Islet precursor cell (in vitro differentiated cells): ENCODE data around the gene CEP295NL.
"Not testable (repeated sequence)": the region's sequence is repeated elsewhere in the genome, so short reads cannot be mapped to it uniquely, and the experiment has no call there.

Experiments used
- DNase-seq: peaks from one replicate; pipeline ENCODE4 v3.0.0-alpha.2; 2018

CEP295NL gene

DNA sequence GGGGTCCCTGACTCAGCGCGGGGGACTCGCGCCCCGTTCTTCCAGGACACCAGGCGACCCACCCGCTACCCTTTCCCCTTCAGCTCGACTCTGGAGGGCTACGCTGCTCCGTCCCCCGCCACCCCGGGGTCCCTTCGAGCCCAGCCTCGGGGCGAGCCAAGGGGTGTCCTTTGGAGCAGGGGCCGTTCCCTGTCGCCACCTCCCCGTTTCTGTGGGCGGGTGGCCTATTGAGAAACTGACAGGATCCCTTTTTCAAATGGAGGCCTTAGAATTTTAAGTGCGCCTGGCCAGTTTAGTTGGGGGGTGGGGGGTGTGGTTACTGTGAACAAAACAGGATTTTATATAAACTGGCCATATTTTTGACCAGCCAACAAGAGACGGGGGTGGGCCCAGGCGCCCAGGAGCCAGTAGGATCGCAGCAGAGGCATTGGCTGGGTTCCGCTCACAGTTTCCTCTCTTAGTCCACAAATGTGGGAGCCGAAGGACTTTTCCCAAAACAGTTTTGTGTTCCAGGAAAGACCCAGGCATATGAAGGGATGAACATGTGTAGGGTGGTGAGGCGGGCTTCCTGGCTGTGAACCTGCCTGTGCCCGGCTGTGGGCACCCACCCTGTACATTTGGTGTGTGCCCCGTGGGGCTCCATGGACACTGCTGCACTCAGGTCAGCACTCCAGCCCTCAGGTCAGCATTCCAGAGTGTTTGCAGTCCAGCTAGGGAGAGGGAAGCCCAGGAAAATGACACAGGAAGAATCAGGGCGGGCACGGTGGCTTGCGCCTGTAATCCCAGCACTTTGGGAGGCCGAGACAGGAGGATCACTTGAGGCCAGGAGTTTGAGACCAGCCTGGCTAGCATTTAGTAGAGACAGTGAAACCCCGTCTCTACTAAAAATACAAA, 22.9 kb upstream of the CEP295NL start:
- DNase-seq, result peak; percentile 78

DNA sequence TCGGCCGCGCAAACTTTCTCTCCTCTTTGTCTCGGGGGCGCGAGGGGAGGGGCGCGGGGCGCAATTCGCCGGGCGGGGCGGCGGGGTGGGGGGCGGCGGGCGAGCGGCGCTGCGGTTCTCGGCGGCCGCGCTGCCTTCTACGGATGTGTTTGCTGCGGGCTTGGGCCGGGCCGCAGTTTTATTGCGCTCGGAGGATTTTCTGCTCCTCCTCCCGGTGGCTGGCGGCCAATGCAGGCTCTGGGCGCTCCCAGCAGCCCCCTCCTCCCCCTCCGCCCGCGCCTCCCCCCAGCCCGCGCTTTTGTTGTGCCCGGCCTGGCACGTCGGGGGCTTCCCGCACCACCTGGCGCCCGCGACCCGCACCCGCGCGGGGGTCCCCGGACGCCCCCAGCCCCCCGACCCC, 22.2 kb upstream of the CEP295NL start, which contains the start of gene TIMP2:
Gene TIMP2, minus strand, starts transcription at position 154 of the 400 bp plus-strand sequence. CDS start 299 bp downstream, outside the sequence.
- DNase-seq, result peak; percentile 95

DNA sequence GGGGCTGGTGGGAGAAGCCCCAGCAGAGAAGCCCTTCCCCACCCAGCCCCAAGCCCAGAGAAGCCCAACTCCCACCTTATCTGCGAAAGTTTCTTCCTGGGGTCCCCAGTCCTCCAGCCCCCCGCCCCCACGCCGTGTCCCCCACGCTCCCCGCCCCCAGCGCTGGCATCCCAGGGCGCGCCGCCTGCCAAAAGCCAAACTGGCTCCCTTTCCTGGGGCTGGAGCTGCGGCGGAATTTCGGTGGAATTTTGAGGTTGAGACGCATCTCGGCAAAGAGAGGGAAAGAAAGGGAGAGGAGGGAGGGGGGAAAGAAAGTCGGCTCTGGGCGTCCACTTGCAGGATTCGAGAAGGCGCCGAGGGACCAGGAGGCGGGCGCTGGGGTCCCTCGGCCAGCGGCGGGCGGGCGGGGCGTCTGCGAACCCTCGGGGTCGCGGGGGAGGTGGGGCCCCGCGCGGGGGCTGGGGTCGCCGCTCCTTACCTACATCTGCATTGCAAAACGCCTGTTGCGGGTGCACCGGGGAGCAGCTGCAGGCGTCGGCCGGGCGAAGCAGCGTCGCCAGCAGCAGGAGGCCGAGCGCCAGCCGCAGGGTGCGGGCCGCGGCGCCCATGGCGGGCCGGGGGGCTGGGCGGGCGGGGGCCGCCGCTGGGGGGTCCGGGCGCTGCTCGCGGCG, 21.6 kb upstream of the CEP295NL start:
- peak; percentile 79 for DNase-seq

DNA sequence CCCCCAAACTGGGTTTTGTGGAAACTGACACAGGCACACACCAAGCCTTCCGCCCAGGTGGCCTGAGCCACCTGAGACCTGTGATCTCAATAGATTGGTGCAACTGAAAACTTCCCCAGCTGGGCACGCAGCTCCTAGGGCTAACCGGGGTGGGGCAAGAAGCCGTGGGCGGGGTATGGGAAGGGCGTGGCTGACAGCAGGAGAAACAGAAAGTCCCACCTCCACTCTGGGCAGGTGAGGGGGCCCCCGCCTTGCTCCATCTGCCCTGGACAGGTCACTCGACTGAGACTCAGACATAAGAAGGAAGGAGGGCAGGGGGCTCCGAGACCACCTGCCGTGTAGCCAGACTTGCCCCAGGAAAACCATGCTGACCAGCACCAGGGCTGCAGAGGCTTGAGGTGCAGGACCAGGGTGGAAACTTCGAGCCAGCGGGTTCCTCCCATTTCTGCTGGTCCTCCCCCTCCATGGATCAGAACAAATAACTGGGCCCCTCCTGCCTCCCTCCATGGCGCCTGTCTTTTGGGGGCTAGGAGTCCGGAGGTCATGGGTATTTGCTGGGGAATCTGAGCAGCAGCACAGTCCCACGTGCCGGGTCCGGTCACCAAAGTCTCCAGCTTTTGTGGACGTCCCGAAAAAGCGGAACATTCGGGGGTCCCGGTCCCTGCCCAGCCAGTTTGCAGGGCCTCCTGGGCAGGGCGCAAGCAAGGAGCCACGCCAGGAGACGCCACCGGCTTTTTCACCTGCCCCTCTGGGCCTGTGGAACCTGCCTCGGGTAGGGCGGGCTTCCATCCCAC, 20.9 kb upstream of the CEP295NL start:
- DNase-seq, result peak; percentile 88

DNA sequence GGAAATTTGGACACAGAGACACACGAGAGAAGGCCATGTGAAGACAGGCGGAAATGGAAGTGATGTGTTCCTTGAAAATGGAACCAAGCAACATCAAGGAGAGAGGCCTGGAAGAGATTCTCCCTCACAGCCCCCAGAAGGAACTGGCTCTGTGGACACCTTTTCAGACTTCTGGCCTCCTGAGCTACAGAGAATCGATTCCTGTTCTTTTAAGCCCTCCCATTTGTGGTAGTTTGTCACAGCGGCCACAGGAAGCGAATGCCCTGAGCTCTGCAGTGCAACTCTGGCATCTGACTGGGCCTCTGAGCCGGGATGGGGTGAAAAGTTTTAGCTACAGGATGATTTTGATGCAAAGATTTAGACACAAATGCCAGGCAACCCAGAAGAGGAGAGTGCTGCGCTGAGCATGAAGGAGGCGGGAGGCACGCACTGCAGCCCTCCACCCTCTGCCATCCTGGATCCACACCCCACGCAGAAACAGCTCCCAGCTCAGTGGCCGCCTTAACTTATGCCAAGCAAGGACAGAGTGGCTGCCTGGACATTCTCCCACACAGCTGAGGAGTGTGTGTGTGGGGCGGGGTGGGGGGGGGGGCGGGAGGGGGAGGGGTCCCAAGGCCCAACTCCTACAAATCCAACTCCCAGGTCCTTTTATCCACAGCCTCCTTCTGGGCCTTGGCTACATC, 20.0 kb upstream of the CEP295NL start:
- peak; percentile 56 for DNase-seq

DNA sequence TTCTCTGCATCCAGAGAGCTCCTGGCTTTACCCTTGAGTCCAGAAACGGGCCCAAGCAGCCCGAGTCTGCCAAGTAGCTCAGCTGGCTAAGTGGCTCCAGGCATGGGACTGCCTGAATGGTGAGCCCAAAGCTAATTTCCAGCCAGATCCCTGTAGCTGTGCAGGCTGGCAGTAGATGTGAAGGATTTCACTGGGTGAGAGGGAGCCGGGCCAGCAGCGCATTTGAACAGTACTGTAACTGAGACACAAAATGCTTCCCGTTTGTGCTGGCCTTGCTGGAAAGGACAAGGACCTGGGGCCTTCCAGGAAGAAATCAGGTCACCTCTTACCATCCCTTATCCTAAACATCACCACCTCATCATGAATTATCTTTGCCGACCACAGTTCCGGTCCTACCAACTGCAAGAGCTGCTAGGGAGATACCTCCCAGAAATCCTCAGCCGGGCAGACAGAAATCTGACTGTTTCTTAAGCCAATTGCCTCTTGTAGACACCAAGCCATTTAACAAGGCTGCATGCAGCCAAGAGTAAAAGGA, 18.5 kb upstream of the CEP295NL start:
- peak; percentile 58 for DNase-seq

DNA sequence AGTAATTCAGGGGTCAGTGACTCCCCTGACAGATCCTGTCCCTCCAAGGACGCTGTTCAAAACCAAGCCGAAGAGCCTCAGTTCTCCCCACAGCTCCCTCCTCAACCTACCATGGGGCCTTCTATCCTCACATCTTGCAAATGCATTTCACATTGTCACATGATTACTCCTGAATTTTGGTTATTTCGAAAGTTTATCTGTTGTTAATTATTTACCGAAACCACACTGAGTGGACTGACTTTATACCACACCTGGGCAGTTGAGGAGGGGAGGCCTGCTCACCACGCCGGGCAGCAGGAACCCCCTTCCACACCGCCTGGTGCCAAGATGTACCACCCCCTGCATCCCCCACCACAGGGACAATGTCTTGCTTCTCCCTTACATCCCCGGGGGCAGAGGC, 17.5 kb upstream of the CEP295NL start:
- no peak for DNase-seq

DNA sequence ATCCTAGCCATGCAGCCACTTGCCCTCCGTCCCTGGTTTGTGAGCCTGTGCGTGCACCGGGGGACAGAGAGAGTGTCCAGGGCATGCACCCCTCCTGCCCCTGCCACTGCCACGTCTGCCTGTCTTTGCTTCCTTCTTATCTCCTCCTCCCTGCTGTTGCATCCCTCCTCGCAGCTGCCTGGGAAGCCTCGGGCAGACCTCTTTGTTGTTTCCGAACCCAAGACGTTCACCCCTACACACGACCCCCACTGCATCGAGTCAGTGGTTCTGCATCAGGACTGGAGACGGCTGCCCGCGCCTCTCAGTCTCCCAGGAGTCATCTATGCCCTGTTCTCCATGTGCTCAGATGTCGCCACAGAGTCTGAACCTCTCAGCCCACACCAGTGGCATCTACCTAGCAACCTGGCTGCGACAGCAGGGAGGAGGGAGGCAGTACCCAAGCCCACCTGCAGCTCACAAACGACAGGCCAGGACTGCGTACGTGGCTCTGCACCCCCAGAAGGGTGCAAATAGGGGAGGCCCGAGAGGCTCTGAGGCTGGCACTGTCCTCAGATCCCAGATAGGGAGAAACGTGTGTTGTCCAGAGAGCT, 17.0 kb upstream of the CEP295NL start:
- DNase-seq, result peak; percentile 54

DNA sequence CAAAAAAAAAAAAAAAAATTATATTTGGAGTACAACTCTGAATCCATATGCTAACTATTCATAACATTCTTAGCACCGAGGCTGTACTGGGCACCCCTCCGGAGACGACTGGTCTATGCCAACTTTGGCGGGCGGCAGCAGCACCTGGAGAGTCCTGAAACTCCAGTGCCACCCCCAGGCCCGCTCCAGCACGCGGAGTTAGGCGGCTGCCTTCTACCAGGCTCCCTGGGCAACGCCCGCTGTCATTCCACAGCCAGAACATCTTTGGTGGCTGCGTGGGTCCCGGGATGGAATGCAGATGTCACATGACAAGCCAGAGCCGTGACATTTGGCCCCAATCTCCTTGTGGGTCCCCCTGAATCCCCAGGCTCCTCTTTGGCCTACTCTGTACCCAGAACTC, 16.0 kb upstream of the CEP295NL start:
- DNase-seq, result no peak

DNA sequence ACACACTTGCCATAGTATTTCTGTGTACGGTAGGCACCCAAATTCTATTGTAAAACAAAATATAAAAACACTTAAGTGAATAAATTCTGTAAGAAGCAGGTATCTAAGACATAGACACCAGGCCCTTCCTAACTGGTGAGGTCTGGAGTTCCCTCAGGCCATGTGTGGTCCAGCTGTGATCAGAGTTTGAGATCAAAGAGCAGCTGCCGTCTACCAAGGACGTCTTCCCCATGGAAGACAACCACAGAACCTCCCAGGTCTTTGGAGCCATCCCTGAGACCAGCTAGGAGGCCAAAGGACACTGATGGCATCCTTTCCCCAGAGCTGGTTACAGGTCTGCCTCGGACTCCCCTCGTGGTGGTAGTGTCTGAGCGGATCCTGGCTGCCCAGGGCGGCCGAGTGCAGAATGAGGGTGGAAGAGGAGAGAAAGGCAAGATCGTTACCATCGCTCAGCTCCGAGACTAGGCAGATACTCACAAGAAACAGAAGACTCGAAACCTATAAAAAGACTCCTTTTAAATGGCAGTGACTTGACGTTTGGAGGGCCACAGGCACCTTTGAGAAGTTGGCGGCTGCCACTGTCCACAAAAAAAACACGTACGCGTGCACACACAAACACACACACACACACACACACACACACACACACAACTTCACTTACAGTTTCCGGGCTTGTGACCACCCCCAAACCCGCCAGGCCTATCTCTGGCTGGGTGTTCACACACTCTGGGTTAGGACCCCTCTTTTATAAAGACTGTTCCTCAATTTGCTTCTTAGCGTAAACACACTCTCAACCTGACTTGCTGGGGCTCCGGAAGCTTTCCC, 14.7 kb upstream of the CEP295NL start:
- DNase-seq, result no peak

DNA sequence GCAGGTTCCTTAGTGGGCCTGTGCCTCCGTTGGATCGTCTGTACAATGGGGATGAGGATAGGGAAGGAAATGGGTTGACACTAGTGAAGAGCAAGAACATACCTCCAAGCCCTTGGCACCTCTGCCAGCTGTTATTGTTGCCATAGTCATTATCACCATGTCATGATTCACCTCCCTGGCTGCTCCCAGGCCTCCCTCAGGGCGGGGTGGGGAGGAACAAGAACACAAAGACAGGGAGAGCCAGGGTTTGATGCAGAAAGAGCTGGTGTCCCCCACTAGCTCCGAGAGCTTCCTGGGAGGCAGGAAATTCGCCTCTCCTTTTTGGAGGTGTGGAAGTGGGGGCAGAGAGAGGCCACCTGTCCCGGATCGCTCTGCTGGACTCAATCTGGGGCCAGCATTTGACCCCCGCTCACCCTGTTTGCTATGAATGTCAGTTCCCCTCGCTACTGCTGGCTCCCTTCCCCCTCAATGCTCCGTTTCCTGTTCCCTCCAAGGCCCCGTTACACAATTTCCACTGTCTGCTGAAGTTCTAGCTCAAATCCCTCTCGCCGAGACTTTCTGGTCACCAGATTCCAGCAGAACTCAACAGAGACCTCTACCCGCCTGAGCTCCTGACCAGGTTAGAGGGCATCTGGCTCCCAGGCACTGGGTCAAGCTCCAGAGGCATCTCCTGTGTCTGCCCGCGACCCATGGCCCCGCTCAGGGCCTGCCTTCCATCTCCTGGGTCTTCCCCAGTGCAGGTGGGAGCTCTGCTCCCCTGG, 13.1 kb upstream of the CEP295NL start:
- no peak for DNase-seq

DNA sequence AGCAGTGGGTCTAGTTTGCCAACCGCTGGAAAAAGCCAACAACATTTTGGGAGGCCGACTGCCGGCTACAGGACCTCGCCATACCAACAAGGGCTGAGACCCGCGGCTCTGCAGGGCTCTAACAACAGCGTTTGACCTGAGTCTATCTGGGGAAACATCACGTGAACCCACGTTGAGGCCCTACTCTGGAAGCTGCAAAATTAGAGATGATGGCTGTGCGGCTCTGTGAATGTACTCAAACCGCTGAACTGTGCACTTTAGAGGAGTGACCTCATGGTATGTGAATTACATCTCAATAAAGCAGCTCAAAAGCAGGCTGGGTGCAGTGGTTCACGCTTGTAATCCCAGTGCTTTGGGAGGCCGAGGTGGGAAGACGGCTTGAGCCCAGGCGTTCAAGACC, 10.1 kb upstream of the CEP295NL start:
- no peak for DNase-seq

DNA sequence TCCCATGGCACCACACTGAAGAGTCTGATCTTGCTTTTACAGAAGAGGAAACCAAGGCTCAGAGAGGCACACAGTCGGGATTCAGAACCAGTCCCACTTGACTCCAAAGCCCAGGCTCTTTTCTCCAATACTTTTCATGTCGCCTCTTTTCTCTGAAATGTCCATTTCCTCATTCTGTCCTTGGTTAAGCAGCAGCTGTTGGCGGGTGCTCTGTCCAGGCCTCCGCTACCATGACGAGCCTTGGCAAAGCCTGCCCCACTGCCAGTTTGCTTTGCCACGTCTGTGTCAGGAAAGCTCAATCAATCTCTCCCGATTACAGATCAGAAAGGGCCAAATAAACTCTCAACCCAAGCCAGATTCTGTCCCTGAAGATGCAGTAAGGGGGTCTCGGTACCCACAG, 9.1 kb upstream of the CEP295NL start:
- DNase-seq, result no peak

DNA sequence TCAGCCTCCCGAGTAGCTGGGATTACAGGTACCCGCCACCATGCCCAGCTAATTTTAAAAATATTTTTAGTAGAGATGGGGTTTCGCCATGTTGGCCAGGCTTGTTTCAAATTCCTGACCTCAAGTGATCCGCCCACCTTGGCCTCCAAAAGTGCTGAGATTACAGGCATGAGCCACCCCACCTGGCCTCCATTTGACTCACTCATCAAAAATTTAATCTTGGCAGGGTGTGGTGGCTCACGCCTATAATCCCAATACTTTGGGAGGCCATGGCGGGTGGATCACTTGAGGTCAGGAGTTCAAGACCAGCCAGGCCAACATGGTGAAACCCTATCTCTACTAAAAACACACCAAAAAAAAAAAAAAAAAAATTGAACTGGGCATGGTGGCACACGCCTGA, 8.5 kb upstream of the CEP295NL start:
- DNase-seq, result not testable (repeated sequence)

DNA sequence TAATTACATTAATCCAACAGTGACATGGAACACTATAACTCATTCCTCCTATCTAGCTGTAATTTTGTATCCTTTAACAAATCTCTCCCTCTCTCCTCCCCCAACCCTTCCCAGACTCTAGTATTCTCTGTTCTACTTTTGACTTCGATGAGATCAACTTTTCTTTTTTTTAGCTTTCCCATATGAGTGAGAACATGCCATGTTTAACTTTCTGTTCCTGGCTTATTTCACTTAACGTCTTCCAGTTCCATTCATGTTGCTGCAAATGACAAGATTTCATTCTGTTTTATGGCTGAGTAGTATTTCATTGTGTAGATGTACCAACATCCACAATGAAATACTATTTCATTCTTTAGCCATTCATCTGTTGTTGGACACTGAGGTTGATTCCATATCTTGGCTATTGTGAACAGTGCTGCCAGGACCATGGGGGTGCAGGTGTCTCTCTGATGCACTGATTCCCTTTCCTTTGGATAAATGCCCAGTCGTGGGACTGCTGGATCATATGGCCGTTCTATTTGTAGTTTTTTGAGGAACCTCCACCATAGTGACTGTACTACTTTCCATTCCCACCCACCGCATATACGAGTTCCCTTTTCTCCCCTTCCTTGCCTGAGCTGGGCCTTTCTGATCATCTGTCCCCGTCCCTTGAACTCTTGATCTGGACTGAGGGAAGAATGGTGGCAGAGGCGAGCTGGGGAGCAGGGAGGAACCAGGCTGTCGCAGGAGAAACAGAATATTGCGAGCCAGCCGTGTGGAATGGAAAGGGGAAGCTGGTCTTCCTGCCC, 7.7 kb upstream of the CEP295NL start:
- no peak for DNase-seq

DNA sequence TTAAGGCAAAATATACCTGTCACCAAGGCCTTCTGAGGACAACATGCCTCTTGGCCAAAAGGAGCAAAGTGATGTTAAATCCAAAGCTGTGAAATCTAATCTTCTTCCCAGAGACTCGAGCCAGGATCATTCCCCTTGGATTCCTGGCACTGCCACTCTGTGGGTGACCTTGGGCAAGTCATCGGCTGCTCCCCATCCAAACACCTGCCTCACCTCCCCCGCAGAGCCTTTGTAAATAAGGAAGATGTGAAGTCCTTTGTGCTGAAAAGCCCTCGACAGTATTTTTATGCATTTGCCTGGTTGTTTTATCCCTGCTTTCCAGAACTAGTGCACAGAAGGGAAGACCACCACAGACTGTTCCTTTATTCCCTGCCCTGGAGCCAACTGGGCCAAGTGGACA, 5.4 kb upstream of the CEP295NL start:
- no peak for DNase-seq

DNA sequence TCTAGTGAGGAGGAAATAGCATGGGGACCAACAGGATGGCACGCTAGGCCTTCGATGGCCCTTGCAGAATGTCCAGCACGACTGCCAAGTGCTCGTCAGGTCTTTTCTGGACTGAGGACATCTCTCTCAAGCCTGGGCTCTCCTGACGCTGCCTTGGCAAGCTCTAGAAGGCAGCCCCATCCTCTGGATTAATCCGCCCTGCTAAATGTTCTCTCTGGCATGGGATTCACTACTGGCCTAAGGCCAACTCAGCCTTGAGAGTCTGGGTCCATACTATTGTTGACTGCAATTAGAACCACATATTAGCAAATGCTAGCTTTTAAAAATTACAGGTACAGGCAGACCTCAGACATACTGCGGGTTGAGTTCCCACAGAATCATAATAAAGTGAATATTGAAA, 2.5 kb upstream of the CEP295NL start:
- no peak for DNase-seq

DNA sequence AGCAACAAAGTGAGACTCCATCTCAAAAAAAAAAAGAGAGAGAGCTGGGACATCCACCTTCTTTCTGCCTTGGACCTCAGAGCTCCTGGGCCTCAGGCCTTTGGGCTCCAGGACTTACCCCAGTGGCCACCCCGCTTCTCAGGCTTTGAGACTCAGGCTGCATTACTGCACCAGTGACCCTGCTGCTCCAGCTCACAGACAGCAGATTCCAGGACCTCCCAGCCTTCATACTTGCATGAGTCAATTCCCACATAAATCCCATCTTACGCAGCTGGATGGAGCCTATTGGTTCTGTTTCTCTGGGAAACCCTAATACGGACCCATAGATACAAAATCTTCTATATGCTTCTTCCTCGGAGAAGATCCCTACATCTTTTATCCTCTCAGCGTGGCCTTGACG, 2.1 kb upstream of the CEP295NL start:
- DNase-seq, result peak; percentile 61

DNA sequence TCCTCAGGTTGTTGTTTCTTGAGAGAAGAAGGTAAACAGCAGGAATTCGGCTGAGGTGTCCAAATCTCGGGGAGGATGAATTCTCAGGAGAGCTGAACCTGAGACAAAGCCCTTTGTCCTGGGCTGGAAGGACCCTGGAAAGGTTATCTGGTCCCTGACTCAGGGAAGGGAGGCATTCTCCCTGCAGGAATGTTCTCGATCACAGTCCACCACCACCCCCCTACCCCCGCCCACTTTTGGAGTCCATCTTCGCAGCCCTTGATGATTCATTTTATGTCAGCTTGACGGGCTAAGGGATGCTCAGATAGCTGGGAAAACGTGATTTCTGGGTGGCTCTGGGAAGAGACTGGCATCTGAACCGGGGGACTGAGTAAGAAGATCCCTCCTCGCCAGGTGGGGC, 1.4 kb upstream of the CEP295NL start:
- peak; percentile 90 for DNase-seq

DNA sequence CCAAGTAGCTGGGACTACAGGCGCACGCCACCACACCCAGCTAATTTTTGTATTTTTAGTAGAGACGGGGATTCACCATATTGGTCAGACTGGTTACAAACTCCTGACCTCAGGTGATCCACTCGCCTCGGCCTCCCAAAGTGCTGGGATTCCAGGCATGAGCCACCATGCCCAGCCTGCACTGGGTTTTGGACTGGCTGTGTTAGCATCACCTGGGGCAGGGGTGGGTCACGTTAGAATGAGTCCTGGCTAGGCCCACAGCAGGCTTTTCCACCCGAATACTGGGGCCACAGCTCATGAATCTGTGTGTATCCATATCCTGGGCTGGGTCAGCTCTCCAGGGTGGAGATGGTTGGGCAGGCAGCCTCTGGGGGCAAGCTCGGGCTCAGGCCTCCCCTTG, 770 bp downstream of the CEP295NL start:
- not testable (repeated sequence) for DNase-seq
